NCI-H82 (cell line): Measurements from ENCODE around the gene PLD1.
"Not testable (repeated sequence)": the region's sequence is repeated elsewhere in the genome, so short reads cannot be mapped to it uniquely, and the experiment has no call there.

ENCODE experiments used
- DNase-seq: peaks from one replicate; lab custom pipeline; 2025; lab: John Stamatoyannopoulos, UW

Gene PLD1

GRCh38 chr3:171809861-171810628 lies at the start of gene PLD1:
Gene PLD1 (minus strand): TSS chr3:171810483. CDS start chr3:171738051, 72,432 bp downstream.
- DNase-seq = peak; percentile 73

- DNase-seq = not testable (repeated sequence)
Observed at GRCh38 chr3:171858770-171859169, 48.5 kb upstream of the PLD1 start.

- DNase-seq = peak; percentile 18
Observed at GRCh38 chr3:171854649-171855305, 44.5 kb upstream of the PLD1 start.

GRCh38 chr3:171851660-171852058 lies 41.4 kb upstream of the PLD1 start:
- no peak for DNase-seq

- DNase-seq = no peak
Observed at GRCh38 chr3:171850960-171851659, 40.8 kb upstream of the PLD1 start.

- no peak for DNase-seq
Observed at GRCh38 chr3:171850320-171850959, 40.2 kb upstream of the PLD1 start.

- DNase-seq = no peak
Observed at GRCh38 chr3:171849617-171850319, 39.5 kb upstream of the PLD1 start.

- no peak for DNase-seq
Observed at GRCh38 chr3:171847595-171848259, 37.4 kb upstream of the PLD1 start.

- DNase-seq = no peak
Observed at GRCh38 chr3:171847133-171847532, 36.9 kb upstream of the PLD1 start.

GRCh38 chr3:171846597-171846996 lies 36.3 kb upstream of the PLD1 start:
- no peak for DNase-seq

- no peak for DNase-seq
Observed at GRCh38 chr3:171845481-171846284, 35.4 kb upstream of the PLD1 start.

- DNase-seq = no peak
Observed at GRCh38 chr3:171844873-171845272, 34.6 kb upstream of the PLD1 start.

GRCh38 chr3:171842864-171843518 lies 32.7 kb upstream of the PLD1 start, which contains the start of gene TMEM212:
Gene TMEM212 (plus strand): TSS chr3:171843349. CDS start chr3:171843384, 35 bp downstream.
- no peak for DNase-seq

- DNase-seq = no peak
Observed at GRCh38 chr3:171841620-171842000, 31.3 kb upstream of the PLD1 start.

GRCh38 chr3:171840811-171841619 lies 30.7 kb upstream of the PLD1 start:
- no peak for DNase-seq

- no peak for DNase-seq
Observed at GRCh38 chr3:171840445-171840810, 30.1 kb upstream of the PLD1 start.

GRCh38 chr3:171839270-171839669 lies 29.0 kb upstream of the PLD1 start:
- DNase-seq = no peak

GRCh38 chr3:171838218-171838720 lies 28.0 kb upstream of the PLD1 start:
- no peak for DNase-seq

- no peak for DNase-seq
Observed at GRCh38 chr3:171837698-171838097, 27.4 kb upstream of the PLD1 start.
